ENCODE data around the gene NEK2.
"Not testable (repeated sequence)": the region's sequence is repeated elsewhere in the genome, so short reads cannot be mapped to it uniquely, and the experiment has no call there.

NEK2 gene

DNA sequence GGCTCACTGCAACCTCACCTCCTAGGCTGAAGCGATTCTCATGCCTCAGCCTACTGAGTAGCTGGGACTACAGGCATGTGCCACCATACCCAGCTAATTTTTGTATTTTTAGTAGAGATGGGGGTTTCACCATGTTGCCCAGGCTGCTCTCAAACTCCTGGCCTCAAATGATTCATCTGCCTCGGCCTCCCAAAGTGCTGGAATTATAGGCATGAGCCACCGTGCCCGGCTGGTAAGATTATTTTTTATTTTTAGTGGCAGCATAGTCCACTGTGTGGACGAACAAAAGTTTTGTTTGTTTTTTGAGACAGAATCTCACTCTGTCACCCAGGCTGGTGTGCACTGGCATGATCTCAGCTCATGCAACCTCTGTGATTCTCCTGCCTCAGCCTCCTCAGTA, 29.8 kb downstream of the NEK2 start:
- H3K4me1 ChIP-seq (ENCODE audit: control insufficient read depth, low read depth, low read length); H3K27me3 ChIP-seq (ENCODE audit: control insufficient read depth, insufficient read depth, low read length); H3K36me3 ChIP-seq (ENCODE audit: control insufficient read depth, low read depth, low read length); H3K9me3 ChIP-seq (ENCODE audit: control insufficient read depth, low read depth, low read length); H3K9ac ChIP-seq (ENCODE audit: low read length); H3K27ac ChIP-seq (ENCODE audit: low read length); H3K4me3 ChIP-seq (ENCODE audit: low read length): not testable (repeated sequence)

DNA sequence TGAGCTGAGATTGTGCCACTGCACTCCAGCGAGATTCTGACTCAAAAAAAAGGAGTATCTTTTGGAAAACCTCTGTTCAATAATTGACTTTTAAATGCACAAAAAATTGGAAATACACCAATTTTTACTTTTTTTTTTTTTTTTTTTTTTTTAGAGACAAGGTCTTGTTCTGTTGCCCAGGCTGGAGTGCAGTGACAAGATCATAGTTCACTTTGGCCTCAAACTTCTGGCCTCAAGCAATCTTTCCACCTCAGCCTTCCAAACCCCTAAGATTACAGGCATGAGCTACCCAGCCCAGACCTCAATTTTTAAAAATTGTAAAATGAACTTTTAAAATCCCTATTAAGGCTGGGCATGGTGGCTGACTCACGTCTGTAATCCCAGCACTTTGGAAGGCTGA, 30.8 kb downstream of the NEK2 start:
- Histone ChIP-seq H3K27me3 (ENCODE audit: control insufficient read depth, insufficient read depth, low read length) (no peaks in the 10 kb centered on the region), H3K9me3 (ENCODE audit: control insufficient read depth, low read depth, low read length) (no peaks in the 10 kb centered on the region), H3K4me3 (ENCODE audit: low read length) (no peak overlapping the region), H3K4me1 (ENCODE audit: control insufficient read depth, low read depth, low read length) (no peaks in the 10 kb centered on the region), H3K9ac (ENCODE audit: low read length) (no peak overlapping the region), H3K27ac (ENCODE audit: low read length) (no peak overlapping the region), H3K36me3 (ENCODE audit: control insufficient read depth, low read depth, low read length) (no peaks in the 10 kb centered on the region)

DNA sequence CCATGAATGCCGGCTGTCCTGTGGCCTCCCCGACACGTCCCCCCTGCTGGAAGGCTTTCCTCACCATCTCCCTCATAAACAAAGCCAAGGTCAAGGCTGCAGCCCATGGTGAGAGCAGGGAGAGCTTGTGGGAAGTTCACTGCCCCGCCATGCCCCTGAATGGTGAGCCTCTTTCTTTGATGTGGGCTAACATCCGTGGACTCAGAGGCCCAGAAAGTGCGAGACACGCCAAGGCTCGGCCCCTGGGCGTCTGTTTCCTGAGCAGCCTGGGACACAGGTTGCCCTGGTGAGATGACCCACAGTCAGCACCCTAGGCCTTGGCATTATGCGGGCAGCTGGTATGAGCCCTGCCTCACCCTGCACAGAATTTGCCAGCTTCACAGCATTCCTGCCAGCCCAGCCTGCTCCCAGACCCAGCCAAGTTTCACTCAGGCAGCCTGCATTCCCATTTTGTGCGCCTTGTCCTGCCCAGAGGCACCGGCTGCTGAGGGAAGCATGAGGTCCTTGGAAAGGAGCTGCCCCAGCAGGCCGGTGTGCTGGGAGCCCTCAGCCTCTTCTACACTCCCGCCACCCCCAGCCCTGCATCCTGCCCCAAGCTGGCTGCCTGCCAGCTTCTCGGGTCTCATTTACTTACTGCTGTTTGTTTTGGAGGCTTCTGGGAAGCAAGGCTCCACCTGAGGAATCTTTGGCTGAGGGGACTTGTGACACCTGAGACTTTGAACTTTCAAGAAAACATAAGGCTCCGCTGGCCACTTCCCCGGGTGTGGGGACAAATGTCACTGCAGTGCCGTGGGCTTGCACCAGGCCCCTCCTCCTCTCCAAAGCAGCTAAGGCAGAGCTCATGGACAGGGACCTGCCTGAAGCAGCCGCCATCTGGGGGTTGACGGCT, 31.9 kb downstream of the NEK2 start:
- no peak overlapping the region for H3K4me3 ChIP-seq (ENCODE audit: low read length)
- H3K9ac ChIP-seq (ENCODE audit: low read length): no peak overlapping the region
- no peaks in the 10 kb centered on the region for H3K27me3 ChIP-seq (ENCODE audit: control insufficient read depth, insufficient read depth, low read length)
- no peak overlapping the region for H3K27ac ChIP-seq (ENCODE audit: low read length)
- H3K4me1 ChIP-seq (ENCODE audit: control insufficient read depth, low read depth, low read length): no peaks in the 10 kb centered on the region
- H3K9me3 ChIP-seq (ENCODE audit: control insufficient read depth, low read depth, low read length): no peaks in the 10 kb centered on the region
- no peaks in the 10 kb centered on the region for H3K36me3 ChIP-seq (ENCODE audit: control insufficient read depth, low read depth, low read length)

DNA sequence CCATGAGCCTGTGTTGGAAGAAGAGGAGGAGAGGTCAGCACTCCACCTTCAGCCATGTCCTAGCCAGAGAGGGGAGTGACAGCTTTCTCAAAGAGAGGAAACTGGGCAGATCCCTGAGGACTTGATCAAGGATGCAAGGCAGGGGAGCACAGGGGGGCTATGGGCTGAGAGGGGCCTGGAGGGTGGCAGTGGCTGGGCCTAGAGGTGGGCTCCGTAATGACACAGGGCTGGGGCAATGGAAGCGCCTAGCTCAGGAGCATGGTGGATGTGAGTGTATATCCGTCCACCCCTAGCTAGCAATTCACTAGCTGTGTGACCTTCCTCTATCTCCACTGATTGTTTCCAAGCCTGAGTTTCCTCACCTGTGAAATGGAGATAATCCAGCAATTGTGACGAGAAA, 32.6 kb downstream of the NEK2 start:
- H3K27me3 ChIP-seq (ENCODE audit: control insufficient read depth, insufficient read depth, low read length): no peaks in the 10 kb centered on the region
- no peaks in the 10 kb centered on the region for H3K9me3 ChIP-seq (ENCODE audit: control insufficient read depth, low read depth, low read length)
- H3K27ac ChIP-seq (ENCODE audit: low read length): no peak overlapping the region
- H3K9ac ChIP-seq (ENCODE audit: low read length): no peak overlapping the region
- H3K4me3 ChIP-seq (ENCODE audit: low read length): no peak overlapping the region
- H3K4me1 ChIP-seq (ENCODE audit: control insufficient read depth, low read depth, low read length): no peaks in the 10 kb centered on the region
- no peaks in the 10 kb centered on the region for H3K36me3 ChIP-seq (ENCODE audit: control insufficient read depth, low read depth, low read length)

DNA sequence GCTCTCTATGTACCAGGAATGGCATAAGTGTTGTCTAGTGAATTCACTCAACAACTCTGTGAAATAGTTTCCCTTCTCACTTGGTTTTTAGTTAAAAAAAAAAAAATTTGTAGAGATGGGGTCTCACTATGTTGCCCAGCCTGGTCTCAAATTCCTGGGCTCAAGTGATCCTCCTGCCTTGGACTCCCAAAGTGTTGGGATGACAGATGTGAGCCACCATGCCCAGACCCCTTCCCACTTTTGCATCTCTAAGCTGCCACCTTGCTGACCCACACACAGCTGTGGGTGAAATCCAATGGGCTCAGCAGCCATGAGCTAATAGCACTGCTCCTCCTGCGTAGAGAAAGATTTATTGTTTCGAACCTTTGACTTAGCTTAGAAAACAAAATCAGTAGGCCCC, 33.5 kb downstream of the NEK2 start:
- Histone ChIP-seq H3K9ac (ENCODE audit: low read length) (no peak overlapping the region), H3K27me3 (ENCODE audit: control insufficient read depth, insufficient read depth, low read length) (no peaks in the 10 kb centered on the region), H3K27ac (ENCODE audit: low read length) (no peak overlapping the region), H3K4me1 (ENCODE audit: control insufficient read depth, low read depth, low read length) (no peaks in the 10 kb centered on the region), H3K36me3 (ENCODE audit: control insufficient read depth, low read depth, low read length) (no peaks in the 10 kb centered on the region), H3K9me3 (ENCODE audit: control insufficient read depth, low read depth, low read length) (no peaks in the 10 kb centered on the region), H3K4me3 (ENCODE audit: low read length) (no peak overlapping the region)

DNA sequence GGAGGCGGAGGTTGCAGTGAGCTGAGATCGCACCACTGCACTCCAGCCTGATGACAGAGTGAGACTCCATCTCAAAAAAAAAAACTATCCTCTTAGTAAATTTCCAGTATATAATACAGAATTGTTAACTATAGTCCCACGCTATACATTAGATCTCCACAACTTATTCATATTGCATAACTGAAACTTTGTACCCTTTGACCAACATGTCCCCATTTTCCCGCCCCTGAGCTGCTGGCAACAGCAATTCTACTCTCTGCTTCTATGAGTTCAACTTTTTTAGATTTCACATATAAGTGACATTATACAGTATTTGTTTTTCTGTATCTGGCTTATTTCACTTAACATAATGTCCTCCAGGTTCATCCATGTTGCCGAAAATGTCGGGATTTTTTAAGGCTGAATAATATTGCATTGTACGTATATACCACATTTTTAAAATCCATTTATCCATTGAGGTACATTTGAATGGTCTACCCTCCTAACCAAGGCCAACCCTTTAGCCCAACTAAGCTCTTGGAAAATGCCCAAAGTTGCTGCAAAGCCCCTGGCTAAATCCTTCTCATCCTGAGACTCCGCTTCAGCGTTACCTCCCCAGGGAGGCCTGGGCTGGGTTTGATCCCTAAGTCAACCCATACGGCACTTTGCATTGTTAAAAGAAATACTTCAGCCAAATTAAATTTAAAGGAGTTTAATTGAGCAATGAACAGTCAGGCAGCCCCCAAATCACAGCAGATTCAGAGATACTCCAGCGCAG, 34.2 kb downstream of the NEK2 start:
- H3K27me3 ChIP-seq (ENCODE audit: control insufficient read depth, insufficient read depth, low read length): no peaks in the 10 kb centered on the region
- no peak overlapping the region for H3K27ac ChIP-seq (ENCODE audit: low read length)
- no peaks in the 10 kb centered on the region for H3K9me3 ChIP-seq (ENCODE audit: control insufficient read depth, low read depth, low read length)
- H3K36me3 ChIP-seq (ENCODE audit: control insufficient read depth, low read depth, low read length): no peaks in the 10 kb centered on the region
- H3K9ac ChIP-seq (ENCODE audit: low read length): no peak overlapping the region
- H3K4me3 ChIP-seq (ENCODE audit: low read length): no peak overlapping the region
- H3K4me1 ChIP-seq (ENCODE audit: control insufficient read depth, low read depth, low read length): no peaks in the 10 kb centered on the region

DNA sequence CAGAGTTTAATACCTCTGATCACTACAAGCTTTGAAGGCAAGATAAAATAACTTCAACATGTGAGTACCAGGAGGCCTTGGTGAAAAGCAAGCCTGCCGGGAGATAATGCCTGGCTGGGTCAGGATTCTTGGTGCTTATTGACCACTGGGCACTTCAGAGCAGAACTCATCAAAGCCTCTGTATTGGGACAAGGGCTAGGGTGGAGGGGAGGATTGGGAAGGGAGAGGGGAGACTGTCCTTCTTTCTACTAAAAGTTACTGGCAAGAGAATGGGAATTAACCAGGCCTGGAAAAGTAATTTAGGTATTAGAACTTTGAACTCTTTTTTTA, 35.2 kb downstream of the NEK2 start:
- Histone ChIP-seq H3K9me3 (ENCODE audit: control insufficient read depth, low read depth, low read length) (no peaks in the 10 kb centered on the region), H3K9ac (ENCODE audit: low read length) (no peak overlapping the region), H3K4me3 (ENCODE audit: low read length) (no peak overlapping the region), H3K4me1 (ENCODE audit: control insufficient read depth, low read depth, low read length) (no peaks in the 10 kb centered on the region), H3K27ac (ENCODE audit: low read length) (no peak overlapping the region), H3K36me3 (ENCODE audit: control insufficient read depth, low read depth, low read length) (no peaks in the 10 kb centered on the region), H3K27me3 (ENCODE audit: control insufficient read depth, insufficient read depth, low read length) (no peaks in the 10 kb centered on the region)

DNA sequence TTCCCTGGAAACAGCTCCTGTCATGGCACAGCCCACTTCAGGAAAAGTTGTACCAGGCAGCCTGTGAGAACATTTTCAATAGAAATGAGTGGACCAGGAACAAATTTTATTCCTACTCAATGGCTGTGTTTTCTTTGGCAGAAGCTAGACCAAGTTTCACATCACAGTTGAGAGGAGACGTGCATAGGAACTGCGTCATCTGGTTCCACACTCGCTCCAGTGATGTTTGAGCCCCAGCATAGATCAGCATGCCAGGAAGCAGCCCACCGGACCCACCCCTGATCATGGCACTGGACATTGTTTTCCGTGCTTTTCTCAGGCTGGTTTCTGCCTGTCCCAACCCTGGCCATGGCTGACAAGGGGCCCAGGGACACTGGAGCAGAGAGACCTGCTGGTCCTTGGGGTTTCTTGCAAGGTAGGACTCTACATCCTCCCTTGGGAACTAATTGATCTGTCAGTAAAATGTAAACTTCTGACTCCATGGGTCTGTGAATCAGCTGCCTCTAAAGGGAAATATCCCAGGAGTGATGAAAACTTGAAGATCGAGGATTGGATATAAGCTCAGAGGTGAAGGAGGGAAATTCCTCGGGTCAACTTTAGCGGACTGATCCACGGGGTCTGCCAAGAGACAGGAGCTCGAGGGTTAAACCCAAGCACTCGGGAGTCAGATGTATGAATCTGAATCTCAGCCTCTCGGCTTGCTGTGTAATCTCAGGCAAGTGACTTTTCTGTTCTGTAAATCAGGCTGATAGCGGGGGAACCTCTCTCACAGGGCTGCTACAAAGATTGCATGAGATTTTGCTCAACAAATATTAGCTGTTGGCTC, 35.7 kb downstream of the NEK2 start:
- no peaks in the 10 kb centered on the region for H3K9me3 ChIP-seq (ENCODE audit: control insufficient read depth, low read depth, low read length)
- no peak overlapping the region for H3K9ac ChIP-seq (ENCODE audit: low read length)
- H3K27ac ChIP-seq (ENCODE audit: low read length): no peak overlapping the region
- H3K4me3 ChIP-seq (ENCODE audit: low read length): no peak overlapping the region
- no peaks in the 10 kb centered on the region for H3K36me3 ChIP-seq (ENCODE audit: control insufficient read depth, low read depth, low read length)
- no peaks in the 10 kb centered on the region for H3K27me3 ChIP-seq (ENCODE audit: control insufficient read depth, insufficient read depth, low read length)
- H3K4me1 ChIP-seq (ENCODE audit: control insufficient read depth, low read depth, low read length): no peaks in the 10 kb centered on the region

DNA sequence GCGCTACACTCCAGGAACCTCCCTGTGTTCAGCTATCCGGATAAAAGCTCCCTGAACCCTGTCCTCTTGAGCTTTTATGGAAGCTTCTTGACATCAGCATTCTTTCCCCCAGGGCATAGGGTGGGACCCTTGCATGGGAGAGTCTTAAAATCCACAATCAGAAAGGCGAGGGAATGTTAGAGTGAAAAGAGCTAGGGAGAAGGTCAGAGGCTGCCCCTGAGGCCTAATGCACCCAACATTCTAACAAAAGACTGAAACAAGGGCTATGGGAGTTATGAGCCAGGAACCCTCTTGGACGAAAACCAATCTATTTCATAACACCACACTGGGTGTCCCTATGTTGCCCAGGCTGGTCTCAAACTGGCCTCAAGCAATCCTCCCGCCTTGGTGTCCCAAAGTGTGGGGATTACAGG, 36.7 kb downstream of the NEK2 start:
- no peaks in the 10 kb centered on the region for H3K9me3 ChIP-seq (ENCODE audit: control insufficient read depth, low read depth, low read length)

DNA sequence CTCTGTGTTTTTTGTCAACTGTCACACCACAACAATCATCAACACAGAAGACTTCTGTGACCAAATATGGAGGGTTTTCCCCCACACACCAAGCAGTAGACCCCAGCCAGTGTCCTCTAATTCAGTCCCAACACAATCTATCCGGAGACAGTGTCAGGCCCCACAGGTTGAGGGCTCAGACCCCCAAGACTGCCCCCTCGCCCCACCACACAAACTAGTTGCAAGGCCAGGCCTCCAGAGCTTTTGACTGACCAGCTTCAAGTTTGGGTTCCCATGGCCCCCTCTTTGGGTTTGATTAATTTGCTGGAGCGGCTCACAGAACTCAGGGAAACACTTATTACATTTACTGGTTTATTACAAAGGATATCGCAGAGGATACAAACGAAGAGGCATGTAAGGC, 37.2 kb downstream of the NEK2 start:
- no peak overlapping the region for H3K27ac ChIP-seq (ENCODE audit: low read length)
- no peak overlapping the region for H3K4me3 ChIP-seq (ENCODE audit: low read length)
- H3K27me3 ChIP-seq (ENCODE audit: control insufficient read depth, insufficient read depth, low read length): no peaks in the 10 kb centered on the region
- H3K9me3 ChIP-seq (ENCODE audit: control insufficient read depth, low read depth, low read length): no peaks in the 10 kb centered on the region
- H3K36me3 ChIP-seq (ENCODE audit: control insufficient read depth, low read depth, low read length): no peaks in the 10 kb centered on the region
- no peak overlapping the region for H3K9ac ChIP-seq (ENCODE audit: low read length)
- no peaks in the 10 kb centered on the region for H3K4me1 ChIP-seq (ENCODE audit: control insufficient read depth, low read depth, low read length)

More for the DNA sequence above, 36.7 kb downstream of the NEK2 start:
- H3K27ac ChIP-seq (ENCODE audit: low read length): no peak overlapping the region
- no peaks in the 10 kb centered on the region for H3K36me3 ChIP-seq (ENCODE audit: control insufficient read depth, low read depth, low read length)
- no peak overlapping the region for H3K9ac ChIP-seq (ENCODE audit: low read length)
- H3K27me3 ChIP-seq (ENCODE audit: control insufficient read depth, insufficient read depth, low read length): no peaks in the 10 kb centered on the region
- H3K4me3 ChIP-seq (ENCODE audit: low read length): no peak overlapping the region
- H3K4me1 ChIP-seq (ENCODE audit: control insufficient read depth, low read depth, low read length): no peaks in the 10 kb centered on the region

DNA sequence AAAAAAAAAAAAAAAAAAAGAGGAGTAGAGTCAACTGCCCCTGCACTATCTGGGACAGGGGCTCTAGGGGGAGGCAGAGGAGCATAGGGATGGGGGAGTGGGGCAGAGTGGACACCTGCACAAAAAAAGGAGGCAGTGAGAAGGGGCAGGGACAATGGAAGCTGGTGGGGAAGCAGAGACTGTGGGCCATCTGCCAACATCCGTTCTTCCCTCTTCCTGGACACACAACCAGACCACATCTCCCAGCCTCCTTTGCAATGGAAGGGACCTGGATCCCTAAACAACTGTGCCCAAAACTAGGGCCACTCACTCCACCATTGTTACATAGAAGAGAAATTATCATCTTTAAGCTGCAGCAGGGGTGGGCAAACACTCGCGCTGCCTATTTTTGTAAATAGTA, 38.4 kb downstream of the NEK2 start:
- Histone ChIP-seq H3K4me1 (ENCODE audit: control insufficient read depth, low read depth, low read length) (no peaks in the 10 kb centered on the region), H3K9me3 (ENCODE audit: control insufficient read depth, low read depth, low read length) (no peaks in the 10 kb centered on the region), H3K27me3 (ENCODE audit: control insufficient read depth, insufficient read depth, low read length) (no peaks in the 10 kb centered on the region), H3K9ac (ENCODE audit: low read length) (no peak overlapping the region), H3K36me3 (ENCODE audit: control insufficient read depth, low read depth, low read length) (no peaks in the 10 kb centered on the region), H3K4me3 (ENCODE audit: low read length) (no peak overlapping the region), H3K27ac (ENCODE audit: low read length) (no peak overlapping the region)
